LNCAP (cell line): Measurements from ENCODE around the gene UNC13B.

ENCODE experiments used
- CTCF ChIP-seq: fragments of 450-650 bp; IDR thresholded peaks from 2 replicates; pipeline ENCODE4 v1.5.1; 2017; ENCODE audit warnings: mild to moderate bottlenecking

Gene UNC13B

GRCh38 chr9:35295369-35296036, 133.7 kb downstream of the UNC13B start:
- TF ChIP-seq CTCF: no peak

DNA sequence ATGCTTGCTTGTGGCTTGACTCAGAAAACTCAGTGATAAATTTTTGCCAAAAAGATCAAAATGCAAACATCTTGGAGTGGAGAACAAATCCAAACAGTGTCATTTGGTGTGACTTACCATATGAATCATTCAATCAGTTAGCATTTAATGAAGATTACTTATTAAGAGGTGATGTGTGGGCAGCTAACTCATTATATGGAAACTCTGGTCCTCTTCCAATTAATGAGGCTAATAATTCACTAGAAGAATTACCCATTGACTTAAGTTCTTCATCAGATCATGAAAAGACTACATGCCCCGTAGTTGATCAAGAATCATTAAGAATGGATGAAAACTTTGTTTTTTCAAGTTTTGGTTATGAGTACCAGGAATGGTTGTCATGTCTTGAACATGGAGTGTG, 141.8 kb downstream of the UNC13B start:
- no peak for TF ChIP-seq CTCF

DNA sequence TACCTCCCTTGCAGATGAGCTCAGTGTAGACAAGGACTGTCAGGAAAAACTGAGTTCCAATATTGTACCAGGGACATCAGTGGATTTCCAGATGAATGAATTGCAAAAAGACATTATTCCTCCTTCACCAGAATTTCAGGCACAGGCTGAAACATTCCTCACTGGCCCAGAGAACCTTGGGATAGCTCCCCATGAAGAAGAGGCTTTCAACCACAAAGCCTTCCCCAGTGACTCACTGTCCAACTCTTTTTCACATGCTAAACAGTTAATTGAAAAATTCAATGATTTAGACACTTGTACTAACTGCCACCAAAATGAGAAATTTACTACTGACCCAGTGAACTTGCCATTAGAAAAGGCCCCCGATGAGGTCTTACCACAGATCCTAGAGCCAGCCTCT, 144.5 kb downstream of the UNC13B start:
- TF ChIP-seq CTCF: no peak

GRCh38 chr9:35308316-35308715, 146.5 kb downstream of the UNC13B start:
- no peak for TF ChIP-seq CTCF

- TF ChIP-seq CTCF: no peak
These were observed 150.3 kb downstream of the UNC13B start for GRCh38 chr9:35311891-35312639.

- TF ChIP-seq CTCF: no peak
These were observed 151.7 kb downstream of the UNC13B start for GRCh38 chr9:35313460-35313859.

- no peak for TF ChIP-seq CTCF
These were observed 152.1 kb downstream of the UNC13B start for GRCh38 chr9:35313916-35314315.
